HG02610 (cell line): ENCODE results near the gene C8A.

Source experiments
- ATAC-seq: cut with Tn5 transposase; IDR thresholded peaks from one replicate; pipeline ENCODE4 v1.9.1; 2021; ENCODE audit warnings: mild to moderate bottlenecking, moderate library complexity; ENCODE audit not compliant: unreplicated experiment

C8A gene

DNA sequence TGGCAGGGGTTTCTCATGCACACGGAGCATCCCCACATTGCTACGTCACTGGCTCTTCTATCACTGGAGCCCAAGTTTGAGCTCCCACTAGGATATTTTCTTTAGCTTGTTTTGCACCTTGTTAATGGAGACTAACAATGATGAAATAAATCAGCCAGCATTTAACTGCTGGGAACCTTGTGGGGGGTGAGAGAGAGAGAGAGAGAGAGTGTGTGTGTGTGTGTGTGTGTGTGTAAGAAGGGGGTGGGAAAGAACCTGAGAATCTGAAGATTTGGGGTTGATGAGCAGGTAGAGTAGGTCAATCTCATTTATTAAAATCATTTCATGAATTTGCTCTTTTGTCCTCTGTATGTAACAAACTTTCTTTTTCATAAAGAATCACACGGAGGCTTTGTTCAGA lies 110.6 kb downstream of the C8A start:
- ATAC-seq = no peak

DNA sequence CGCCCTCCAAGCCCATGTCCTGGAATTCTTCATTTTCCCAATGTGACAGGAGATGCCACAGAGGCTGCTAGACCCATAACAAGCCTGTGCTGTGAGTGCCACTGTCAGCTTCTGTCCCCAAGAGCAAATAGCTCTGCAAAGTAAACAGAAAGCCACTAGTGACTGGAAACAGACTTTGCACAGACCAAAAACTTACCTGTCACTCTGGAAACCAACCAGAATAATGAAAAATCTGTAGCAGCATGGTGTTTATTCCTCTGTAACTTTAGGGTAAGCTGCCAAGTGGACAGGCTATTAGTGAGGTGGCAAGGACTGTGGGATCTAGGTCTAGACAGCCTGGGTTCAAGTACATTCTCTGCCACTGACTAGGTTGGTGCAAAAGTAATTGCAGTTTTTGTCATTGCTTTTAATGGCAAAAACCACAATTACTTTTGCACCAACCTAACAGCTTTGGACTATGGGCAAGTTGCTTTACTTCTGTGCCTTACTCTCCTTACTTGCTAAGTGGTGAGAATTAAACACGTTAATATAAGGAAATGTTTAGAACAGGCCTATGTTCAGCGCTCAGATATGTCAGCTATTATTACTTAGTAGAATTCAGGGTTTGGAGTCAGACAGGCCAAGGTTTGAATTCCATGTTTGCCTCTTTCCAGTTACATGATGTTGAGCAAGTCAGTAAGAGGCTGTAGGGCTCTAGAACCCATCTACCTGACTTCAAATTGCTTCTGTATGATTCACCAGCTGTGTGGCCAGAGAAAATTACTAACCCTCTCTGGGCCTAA lies 111.5 kb downstream of the C8A start, which contains the start of gene C8B:
Gene C8B (minus strand): TSS at position 100 of the 782 bp plus-strand sequence. CDS start 67 bp downstream, at position 33.
- no peak for ATAC-seq

DNA sequence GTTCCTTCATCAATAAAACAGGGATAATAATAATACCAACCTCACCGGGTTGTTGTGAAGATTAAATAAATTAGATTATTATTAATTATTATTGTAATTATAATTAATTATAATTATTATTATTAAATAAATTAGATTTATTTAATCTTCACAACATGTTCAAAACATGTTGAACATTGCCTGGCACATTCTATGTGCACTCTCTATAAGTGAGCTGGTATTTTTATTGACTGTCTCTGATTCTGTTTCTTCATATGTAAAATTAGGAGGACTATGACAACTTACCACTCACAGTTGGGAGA lies 112.1 kb downstream of the C8A start:
- ATAC-seq = no peak

DNA sequence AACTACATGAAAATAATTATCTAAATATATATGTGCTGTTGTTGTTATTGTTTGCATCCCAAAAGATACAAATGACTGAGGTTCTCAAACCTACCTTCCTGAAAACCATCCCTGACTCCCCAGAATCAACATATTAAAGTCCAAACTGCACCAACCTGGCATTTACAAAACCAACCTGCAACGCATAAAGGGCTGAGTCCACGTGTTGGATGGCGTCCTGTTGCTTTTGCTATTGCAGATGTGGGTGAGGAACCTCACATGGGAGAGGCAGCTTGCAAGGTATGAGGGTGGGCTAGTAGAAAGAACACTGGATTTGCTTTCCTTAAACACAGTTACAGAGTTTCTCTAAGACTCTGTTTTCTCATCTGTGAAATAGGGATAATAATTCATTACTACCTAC lies 112.8 kb downstream of the C8A start:
- ATAC-seq = no peak
